Measurements from ENCODE around the gene VWF.

VWF gene

GRCh38 chr12:6124411-6125309 is at the start of gene VWF:
Gene VWF (minus strand): TSS chr12:6124670. CDS start chr12:6123196, 1,474 bp downstream.
- H3K27ac ChIP-seq (ENCODE audit: low read depth, low read length, poor library complexity, severe bottlenecking), result no peak within 1 kb of the TSS
- no peaks in the 10 kb centered on the region for H4K20me1 ChIP-seq (ENCODE audit: insufficient read depth, low read length)
- no peaks in the 10 kb centered on the region for H3K36me3 ChIP-seq (ENCODE audit: insufficient read depth, low read length)
- no peaks in the 10 kb centered on the region for H3K79me2 ChIP-seq (ENCODE audit: insufficient read depth, low read length)
- H3K9me2 ChIP-seq (ENCODE audit: low read depth, low read length), result no peaks in the 10 kb centered on the region
- H2AFZ ChIP-seq (ENCODE audit: low read length), result no peak within 1 kb of the TSS
- H3K4me1 ChIP-seq (ENCODE audit: insufficient read depth, low read length, severe bottlenecking), result no peaks in the 10 kb centered on the region
- H3K9ac ChIP-seq (ENCODE audit: low read length), result no peak within 1 kb of the TSS
- no peaks in the 10 kb centered on the region for H3K9me3 ChIP-seq (ENCODE audit: low read length)
- H3K4me2 ChIP-seq (ENCODE audit: low read length), result no peak within 1 kb of the TSS
- H3K27me3 ChIP-seq (ENCODE audit: insufficient read depth, low read length), result no peaks in the 10 kb centered on the region
- H3F3A ChIP-seq (ENCODE audit: insufficient read depth, low read length), result no peaks in the 10 kb centered on the region
- TF ChIP-seq CTCF (IDR thresholded peaks at IDR 0.05; ENCODE audit: low read length) (no peak), EZH2 (IDR thresholded peaks at IDR 0.05; ENCODE audit: borderline replicate concordance, low read length) (no peak)
- no peak within 1 kb of the TSS for H3K4me3 ChIP-seq (ENCODE audit: low read depth, low read length, poor library complexity, severe bottlenecking)

GRCh38 chr12:6172862-6173261 is 48.4 kb upstream of the VWF start:
- no peaks in the 10 kb centered on the region for H3K9me3 ChIP-seq (ENCODE audit: low read length)
- H3K9me2 ChIP-seq (ENCODE audit: low read depth, low read length), result no peaks in the 10 kb centered on the region
- no peak overlapping the region for H3K4me3 ChIP-seq (ENCODE audit: low read depth, low read length, poor library complexity, severe bottlenecking)
- no peak overlapping the region for H2AFZ ChIP-seq (ENCODE audit: low read length)
- no peak overlapping the region for H3K27ac ChIP-seq (ENCODE audit: low read depth, low read length, poor library complexity, severe bottlenecking)
- no peaks in the 10 kb centered on the region for H3K4me1 ChIP-seq (ENCODE audit: insufficient read depth, low read length, severe bottlenecking)
- H3K79me2 ChIP-seq (ENCODE audit: insufficient read depth, low read length), result no peaks in the 10 kb centered on the region
- no peaks in the 10 kb centered on the region for H3K36me3 ChIP-seq (ENCODE audit: insufficient read depth, low read length)
- no peaks in the 10 kb centered on the region for H4K20me1 ChIP-seq (ENCODE audit: insufficient read depth, low read length)
- TF ChIP-seq EZH2 (IDR thresholded peaks at IDR 0.05; ENCODE audit: borderline replicate concordance, low read length), result no peak
- no peak for TF ChIP-seq CTCF (IDR thresholded peaks at IDR 0.05; ENCODE audit: low read length)
- no peak overlapping the region for H3K4me2 ChIP-seq (ENCODE audit: low read length)
- H3K27me3 ChIP-seq (ENCODE audit: insufficient read depth, low read length), result peaks cover 10% of the 10 kb centered on the region
- no peak overlapping the region for H3K9ac ChIP-seq (ENCODE audit: low read length)
- no peaks in the 10 kb centered on the region for H3F3A ChIP-seq (ENCODE audit: insufficient read depth, low read length)

- no peaks in the 10 kb centered on the region for H3F3A ChIP-seq (ENCODE audit: insufficient read depth, low read length)
- no peaks in the 10 kb centered on the region for H3K79me2 ChIP-seq (ENCODE audit: insufficient read depth, low read length)
- no peaks in the 10 kb centered on the region for H4K20me1 ChIP-seq (ENCODE audit: insufficient read depth, low read length)
- H3K36me3 ChIP-seq (ENCODE audit: insufficient read depth, low read length), result no peaks in the 10 kb centered on the region
- no peaks in the 10 kb centered on the region for H3K9me3 ChIP-seq (ENCODE audit: low read length)
- no peak overlapping the region for H3K4me2 ChIP-seq (ENCODE audit: low read length)
- no peak overlapping the region for H3K4me3 ChIP-seq (ENCODE audit: low read depth, low read length, poor library complexity, severe bottlenecking)
- peaks cover 16% of the 10 kb centered on the region for H3K27me3 ChIP-seq (ENCODE audit: insufficient read depth, low read length)
- TF ChIP-seq EZH2 (IDR thresholded peaks at IDR 0.05; ENCODE audit: borderline replicate concordance, low read length) (no peak), CTCF (IDR thresholded peaks at IDR 0.05; ENCODE audit: low read length) (no peak)
- H3K27ac ChIP-seq (ENCODE audit: low read depth, low read length, poor library complexity, severe bottlenecking), result no peak overlapping the region
- no peaks in the 10 kb centered on the region for H3K4me1 ChIP-seq (ENCODE audit: insufficient read depth, low read length, severe bottlenecking)
- no peak overlapping the region for H2AFZ ChIP-seq (ENCODE audit: low read length)
- H3K9ac ChIP-seq (ENCODE audit: low read length), result no peak overlapping the region
- H3K9me2 ChIP-seq (ENCODE audit: low read depth, low read length), result no peaks in the 10 kb centered on the region
Measured at GRCh38 chr12:6172086-6172485, 47.6 kb upstream of the VWF start.

Data from OCI-LY1 (cell line).